A549 (cell line): ENCODE measurements around the gene TBC1D25. TPM values are rescaled to one million over a fixed set of nuclear protein-coding genes. Genes with fewer than 3 reads are reported as not detected.

ENCODE experiments used
- ATAC-seq, 2 experiments: fragments of 200-7000 bp in 1 of 2; fragments of >200 bp in 1 of 2; cut with Nextera tagmentation in 1 of 2; cut with Tn5 transposase in 1 of 2; 3 replicates each; pipeline versions ENCODE4 v1.8.0 to v1.9.1; 2018 to 2020; ENCODE audit warnings: mild to moderate bottlenecking in 1 of 2, moderate library complexity in 1 of 2
- CTCF ChIA-PET: fragments of 300-600 bp; sonication (Branson Sonifier 250); formaldehyde crosslinking; extraction: SDS; loops from one replicate; lab custom pipeline; 2021; ENCODE audit warnings: antibody characterized with exemption, inconsistent platforms; lab: Yijun Ruan, JAX
- POLR2A ChIA-PET: fragments of 350-600 bp; formaldehyde crosslinking; extraction: SDS; loops from one replicate; lab custom pipeline; 2021; ENCODE audit warnings: antibody characterized with exemption, inconsistent platforms; lab: Yijun Ruan, JAX
- DNase-seq, 2 experiments: peaks; one replicate each; pipeline versions ENCODE4 v3.0.0 to v3.0.0-alpha.2; 2011 to 2016; ENCODE audit warnings: low read depth in 1 of 2, low spot score in 1 of 2
- FAIRE-seq: peaks from 2 replicates; lab custom pipeline; 2011; peaks lifted over from hg19 to GRCh38; lab: Jason Lieb, UNC
- H3K27ac ChIP-seq, 2 experiments: fragments of >200 bp; sonication (Bioruptor Twin); formaldehyde crosslinking; 3 replicates each; pipeline ENCODE4 v1.5.1; 2016 to 2017
- H3K4me1 ChIP-seq: fragments of >200 bp; sonication (Bioruptor Twin); formaldehyde crosslinking; 3 replicates; pipeline ENCODE4 v1.6.1; 2016
- H3K4me2 ChIP-seq: fragments of >200 bp; sonication (Bioruptor Twin); formaldehyde crosslinking; 3 replicates; pipeline ENCODE4 v1.6.1; 2016
- H3K4me3 ChIP-seq: fragments of >200 bp; sonication (Bioruptor Twin); formaldehyde crosslinking; 3 replicates; pipeline ENCODE4 v1.5.1; 2016
- H3K9me3 ChIP-seq: fragments of >200 bp; sonication (Bioruptor Twin); formaldehyde crosslinking; 3 replicates; pipeline ENCODE4 v1.6.1; 2016
- ATOH8 ChIP-seq: fragments of 250-450 bp; sonication (Bioruptor Pico); IDR thresholded peaks from 2 replicates; pipeline ENCODE4 v1.5.0; 2020; ENCODE audit warnings: low read depth, mild to moderate bottlenecking, moderate library complexity
- CEBPB ChIP-seq, 2 experiments: fragments of >200 bp in 1 of 2; sonication (Bioruptor Twin) in 1 of 2; formaldehyde crosslinking in 1 of 2; IDR thresholded peaks; 2 replicates each; pipeline ENCODE4 v1.6.1; 2012 to 2016
- E2F6 ChIP-seq: IDR thresholded peaks from 2 replicates; pipeline ENCODE4 v1.6.1; 2012; ENCODE audit warnings: low read depth, borderline replicate concordance
- ELK1 ChIP-seq: fragments of 150-350 bp; IDR thresholded peaks from 2 replicates; pipeline ENCODE4 v1.6.1; 2014; ENCODE audit warnings: low read depth, mild to moderate bottlenecking, low read length
- FOXS1 ChIP-seq: fragments of 250-450 bp; sonication (Bioruptor Pico); IDR thresholded peaks from 2 replicates; pipeline ENCODE4 v1.5.0; 2020; ENCODE audit warnings: mild to moderate bottlenecking, moderate library complexity
- HDAC2 ChIP-seq: fragments of 200-600 bp; sonication (generic); IDR thresholded peaks from 2 replicates; pipeline ENCODE4 v1.6.1; 2016
- KDM1A ChIP-seq: fragments of 200-600 bp; sonication (generic); IDR thresholded peaks from 2 replicates; pipeline ENCODE4 v1.6.1; 2016; ENCODE audit warnings: low read depth, mild to moderate bottlenecking
- MAX ChIP-seq: IDR thresholded peaks from 2 replicates; pipeline ENCODE4 v1.6.1; 2012
- NFE2L2 ChIP-seq: fragments of 150-350 bp; conservative IDR thresholded peaks from 2 replicates; pipeline ENCODE4 v1.6.1; 2014; ENCODE audit warnings: low read length
- POLR2AphosphoS2 ChIP-seq: conservative IDR thresholded peaks from 2 replicates; pipeline ENCODE4 v1.6.1; 2012; ENCODE audit warnings: low read length, improper control_type of control experiment, inconsistent platforms
- RAD21 ChIP-seq, 2 experiments: fragments of >200 bp in 1 of 2; sonication (Bioruptor Twin) in 1 of 2; formaldehyde crosslinking in 1 of 2; IDR thresholded peaks in 1 of 2; conservative IDR thresholded peaks in 1 of 2; 2 replicates in 1 of 2; 3 replicates in 1 of 2; pipeline ENCODE4 v1.6.1; 2012 to 2018; ENCODE audit warnings: inconsistent platforms in 1 of 2
- RARB ChIP-seq: fragments of 250-450 bp; sonication (Bioruptor Pico); IDR thresholded peaks from 2 replicates; pipeline ENCODE4 v1.8.0; 2021; ENCODE audit warnings: mild to moderate bottlenecking, moderate library complexity
- RCOR1 ChIP-seq: fragments of 150-350 bp; IDR thresholded peaks from 2 replicates; pipeline ENCODE4 v1.6.1; 2014; ENCODE audit warnings: antibody characterized with exemption, low read length, low read depth
- RFX5 ChIP-seq: fragments of 450-650 bp; IDR thresholded peaks from 2 replicates; pipeline ENCODE4 v1.7.1; 2014; ENCODE audit warnings: antibody characterized with exemption, mild to moderate bottlenecking, moderate library complexity
- RNF2 ChIP-seq: fragments of 200-600 bp; sonication (generic); IDR thresholded peaks from 2 replicates; pipeline ENCODE4 v1.6.1; 2016; ENCODE audit warnings: low read depth, mild to moderate bottlenecking, antibody characterized with exemption, moderate library complexity, borderline replicate concordance
- TFCP2L1 ChIP-seq: fragments of 250-450 bp; sonication (Bioruptor Pico); IDR thresholded peaks from 2 replicates; pipeline ENCODE4 v1.5.0; 2021; ENCODE audit warnings: mild to moderate bottlenecking
- TP53 ChIP-seq: fragments of 250-450 bp; sonication (Bioruptor Pico); IDR thresholded peaks from 2 replicates; pipeline ENCODE4 v1.5.0; 2021; ENCODE audit warnings: mild to moderate bottlenecking, moderate library complexity
- USF2 ChIP-seq: fragments of 450-650 bp; IDR thresholded peaks from 2 replicates; pipeline ENCODE4 v1.6.1; 2014; ENCODE audit warnings: antibody characterized with exemption
- ZC3H11A ChIP-seq: fragments of 450-650 bp; IDR thresholded peaks from 2 replicates; pipeline ENCODE4 v1.6.1; 2014; ENCODE audit warnings: antibody characterized with exemption, mild to moderate bottlenecking
- WGBS: methylation state at CpG from one replicate; pipeline ENCODE4 v1.1.6; 2017; ENCODE audit errors: missing lambda C conversion rate; 5-methylcytosine and 5-hydroxymethylcytosine counted together
- polyA plus RNA-seq, 4 experiments: library from polyadenylated mRNA; depleted of rRNA in 3 of 4; stranded (reverse); fragments of >200 nt; fragmentation: RNase III in 1 of 4; extraction: RNeasy Plus Mini Kit Qiagen cat#74134 plus additional on column Dnase treatment in 1 of 4; gene quantifications; 2 replicates in 3 of 4; 3 replicates in 1 of 4; pipeline ENCODE4 v1.2.3, GENCODE V29; 2011 to 2017

Gene TBC1D25
- polyA plus RNA-seq, 2 of the 4 experiments (the other 2 are of a cell fraction): 8.6 to 13.0 TPM

GRCh38 chrX:48514868-48515460 lies 24.6 kb upstream of the TBC1D25 start:
- 84% methylated on average over 9 of the region's 9 CpGs for WGBS
- POLR2A ChIA-PET: no interaction called here

GRCh38 chrX:48515842-48516241 lies 23.7 kb upstream of the TBC1D25 start:
- POLR2A ChIA-PET: no interaction called here
- TF ChIP-seq TP53 (CRISPR knock-in tag) (no peak), RNF2 (no peak), POLR2AphosphoS2 (no peak), ZC3H11A (no peak)
- TF ChIP-seq, all 56 proteins: peak for 0
- FAIRE-seq (no peak), ATAC-seq (no peak), DNase-seq (no peak)
- Histone ChIP-seq H3K4me3 (no peak overlapping the region), H3K4me2 (no peak overlapping the region), H3K4me1 (no peaks in the 10 kb centered on the region), H3K27ac (no peak overlapping the region), H3K9me3 (no peaks in the 10 kb centered on the region)
- WGBS: 91% methylated on average over 9 of the region's 10 CpGs
- CTCF ChIA-PET: no interaction called here

More at GRCh38 chrX:48514868-48515460, 24.6 kb upstream of the TBC1D25 start:
- ATAC-seq: no peak
- no peak overlapping the region for H3K4me2 ChIP-seq
- H3K4me3 ChIP-seq: no peak overlapping the region
- no peak for DNase-seq
- no peak overlapping the region for H3K27ac ChIP-seq
- no peaks in the 10 kb centered on the region for H3K9me3 ChIP-seq
- FAIRE-seq: no peak
- TF ChIP-seq CEBPB (IDR thresholded peaks at IDR 0.05): no peak
- no peak for TF ChIP-seq HDAC2
- TF ChIP-seq MAX: no peak
- no peak for TF ChIP-seq TFCP2L1
- TF ChIP-seq FOXS1: no peak
- TF ChIP-seq ELK1: no peak
- no peak for TF ChIP-seq RAD21 (conservative IDR thresholded peaks at IDR 0.05 in 1 of 2, IDR thresholded peaks at IDR 0.05 in 1 of 2)
- no peaks in the 10 kb centered on the region for H3K4me1 ChIP-seq
- CTCF ChIA-PET: no interaction called here

GRCh38 chrX:48516285-48516684 lies 23.2 kb upstream of the TBC1D25 start:
- FAIRE-seq: no peak
- ChIA-PET POLR2A (no interaction called here), CTCF (no interaction called here)
- no peak overlapping the region for H3K4me2 ChIP-seq
- WGBS: 73% methylated on average over 10 of the region's 10 CpGs
- 0 out of 3 replicates have a peak, but pooled peaks cover 3% of the 10 kb centered on the region for H3K4me1 ChIP-seq
- no peak for DNase-seq
- no peak overlapping the region for H3K27ac ChIP-seq
- no peak overlapping the region for H3K4me3 ChIP-seq
- TF ChIP-seq NFE2L2 (no peak), E2F6 (no peak), RFX5 (no peak), ATOH8 (CRISPR knock-in tag) (no peak), RARB (CRISPR knock-in tag) (no peak), RCOR1 (no peak), KDM1A (no peak), USF2 (no peak)
- no peaks in the 10 kb centered on the region for H3K9me3 ChIP-seq
- ATAC-seq: no peak
